Measurements from ENCODE around the gene CAMK2A. TPM values are rescaled to one million over a fixed set of nuclear protein-coding genes. Genes with fewer than 3 reads are reported as not detected.
A peak's percentile ranks its signal among the peaks of the same experiment; 100 is the strongest.

The CAMK2A gene
- total RNA-seq, 1 donor from 2014 or later: 1.2 TPM

GRCh38 chr5:150318613-150319483, 29.3 kb upstream of the CAMK2A start:
- FAIRE-seq: no peak
- peak overlapping the region; percentile 98 for H3K27ac Mint-ChIP-seq (ENCODE audit: unreplicated experiment)
- no peaks in the 10 kb centered on the region for H3K79me2 ChIP-seq (ENCODE audit: insufficient read depth, low read length)
- no peaks in the 10 kb centered on the region for H3K36me3 ChIP-seq (ENCODE audit: insufficient read depth, low read length)
- no peaks in the 10 kb centered on the region for H3K9me3 Mint-ChIP-seq (ENCODE audit: unreplicated experiment)
- peaks cover 51% of the 10 kb centered on the region for H3K4me1 Mint-ChIP-seq (ENCODE audit: low read depth, unreplicated experiment)
- no peaks in the 10 kb centered on the region for H3K9me3 ChIP-seq (ENCODE audit: insufficient read depth, low read depth, low read length)
- peak overlapping the region; percentile 13 for H2AFZ ChIP-seq (ENCODE audit: low read depth, low read length)
- no peak for TF ChIP-seq EZH2 (IDR thresholded peaks at IDR 0.05; ENCODE audit: insufficient read depth, low read length)
- no peak for TF ChIP-seq CTCF (IDR thresholded peaks at IDR 0.05; ENCODE audit: insufficient read depth, low read depth, low read length)
- H3K27me3 Mint-ChIP-seq (ENCODE audit: low read depth, unreplicated experiment): no peaks in the 10 kb centered on the region
- H3K4me2 ChIP-seq (ENCODE audit: low read length): peak overlapping the region; percentile 68
- no peak overlapping the region for H3K4me3 ChIP-seq (ENCODE audit: insufficient read depth, low read depth, low read length)
- no peak for DNase-seq (ENCODE audit: low read depth)
- peaks cover 42% of the 10 kb centered on the region for H3K4me1 ChIP-seq (ENCODE audit: insufficient read depth, low read length)
- H4K20me1 ChIP-seq (ENCODE audit: insufficient read depth, low read length): no peaks in the 10 kb centered on the region
- peak overlapping the region; percentile 97 for H3K27ac ChIP-seq (ENCODE audit: low read depth, low read length)
- H3K27me3 ChIP-seq (ENCODE audit: insufficient read depth, low read length): no peaks in the 10 kb centered on the region
- no peak overlapping the region for H3K4me3 Mint-ChIP-seq (ENCODE audit: unreplicated experiment)
- H3K36me3 Mint-ChIP-seq (ENCODE audit: low read depth, unreplicated experiment): peaks cover 3% of the 10 kb centered on the region
- H3K9ac ChIP-seq (ENCODE audit: low read length): peak overlapping the region; percentile 6

- peak overlapping the region; percentile 98 for H3K27ac Mint-ChIP-seq (ENCODE audit: unreplicated experiment)
- Histone ChIP-seq H3K27ac (ENCODE audit: low read depth, low read length) (peak overlapping the region; percentile 97), H3K9me3 (ENCODE audit: insufficient read depth, low read depth, low read length) (no peaks in the 10 kb centered on the region), H3K36me3 (ENCODE audit: insufficient read depth, low read length) (no peaks in the 10 kb centered on the region), H3K27me3 (ENCODE audit: insufficient read depth, low read length) (no peaks in the 10 kb centered on the region), H3K79me2 (ENCODE audit: insufficient read depth, low read length) (no peaks in the 10 kb centered on the region), H3K4me1 (ENCODE audit: insufficient read depth, low read length) (peaks cover 42% of the 10 kb centered on the region), H4K20me1 (ENCODE audit: insufficient read depth, low read length) (no peaks in the 10 kb centered on the region), H3K4me2 (ENCODE audit: low read length) (peak overlapping the region; percentile 68), H3K9ac (ENCODE audit: low read length) (peak overlapping the region; percentile 73), H2AFZ (ENCODE audit: low read depth, low read length) (peak overlapping the region; percentile 18), H3K4me3 (ENCODE audit: insufficient read depth, low read depth, low read length) (no peak overlapping the region)
- H3K27me3 Mint-ChIP-seq (ENCODE audit: low read depth, unreplicated experiment): no peaks in the 10 kb centered on the region
- H3K4me1 Mint-ChIP-seq (ENCODE audit: low read depth, unreplicated experiment): peaks cover 58% of the 10 kb centered on the region
- TF ChIP-seq CTCF (IDR thresholded peaks at IDR 0.05; ENCODE audit: insufficient read depth, low read depth, low read length): no peak
- peaks cover 3% of the 10 kb centered on the region for H3K36me3 Mint-ChIP-seq (ENCODE audit: low read depth, unreplicated experiment)
- FAIRE-seq (peak; percentile 5), DNase-seq (ENCODE audit: low read depth) (peak; percentile 94)
- no peaks in the 10 kb centered on the region for H3K9me3 Mint-ChIP-seq (ENCODE audit: unreplicated experiment)
- H3K4me3 Mint-ChIP-seq (ENCODE audit: unreplicated experiment): no peak overlapping the region
Measured at GRCh38 chr5:150317048-150318003, 27.8 kb upstream of the CAMK2A start.
